NCI-H2107 (cell line): ENCODE data around the gene ARHGEF7.

ENCODE experiments used
- DNase-seq: peaks from one replicate; lab custom pipeline; 2025; lab: John Stamatoyannopoulos, UW

Gene ARHGEF7

DNA sequence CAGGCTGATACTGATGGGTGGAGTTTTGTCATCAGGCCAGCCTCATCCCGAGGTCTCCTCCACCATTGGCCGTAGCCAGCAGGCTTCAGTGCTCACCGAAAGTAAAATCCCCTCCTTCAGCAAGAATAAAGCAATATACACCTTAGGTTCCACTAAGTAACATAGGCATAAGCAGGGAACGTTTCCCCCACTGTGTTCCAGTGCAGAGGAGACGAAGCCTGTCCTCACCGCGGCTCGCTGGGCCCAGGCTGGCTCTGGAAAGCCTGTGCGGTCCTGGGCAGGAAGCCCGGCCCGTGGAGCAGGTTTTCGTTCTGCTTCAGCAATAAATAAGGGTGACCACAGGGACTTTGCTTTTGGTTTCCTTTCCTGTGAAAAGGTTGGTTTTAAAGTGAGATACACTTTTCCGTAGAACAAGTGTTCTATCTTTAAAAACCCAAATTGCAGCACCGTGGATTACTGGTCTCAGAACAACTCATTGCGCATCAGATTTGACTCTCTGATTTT lies 189.0 kb downstream of the ARHGEF7 start:
- no peak for DNase-seq

GRCh38 chr13:111304603-111305289 lies 189.6 kb downstream of the ARHGEF7 start:
- DNase-seq: no peak

- no peak for DNase-seq
Measured at GRCh38 chr13:111312944-111313590, 198.0 kb downstream of the ARHGEF7 start.

- DNase-seq: no peak
Measured at GRCh38 chr13:111313911-111314425, 198.9 kb downstream of the ARHGEF7 start.

- DNase-seq: no peak
Measured at GRCh38 chr13:111314852-111315251, 199.7 kb downstream of the ARHGEF7 start.

DNA sequence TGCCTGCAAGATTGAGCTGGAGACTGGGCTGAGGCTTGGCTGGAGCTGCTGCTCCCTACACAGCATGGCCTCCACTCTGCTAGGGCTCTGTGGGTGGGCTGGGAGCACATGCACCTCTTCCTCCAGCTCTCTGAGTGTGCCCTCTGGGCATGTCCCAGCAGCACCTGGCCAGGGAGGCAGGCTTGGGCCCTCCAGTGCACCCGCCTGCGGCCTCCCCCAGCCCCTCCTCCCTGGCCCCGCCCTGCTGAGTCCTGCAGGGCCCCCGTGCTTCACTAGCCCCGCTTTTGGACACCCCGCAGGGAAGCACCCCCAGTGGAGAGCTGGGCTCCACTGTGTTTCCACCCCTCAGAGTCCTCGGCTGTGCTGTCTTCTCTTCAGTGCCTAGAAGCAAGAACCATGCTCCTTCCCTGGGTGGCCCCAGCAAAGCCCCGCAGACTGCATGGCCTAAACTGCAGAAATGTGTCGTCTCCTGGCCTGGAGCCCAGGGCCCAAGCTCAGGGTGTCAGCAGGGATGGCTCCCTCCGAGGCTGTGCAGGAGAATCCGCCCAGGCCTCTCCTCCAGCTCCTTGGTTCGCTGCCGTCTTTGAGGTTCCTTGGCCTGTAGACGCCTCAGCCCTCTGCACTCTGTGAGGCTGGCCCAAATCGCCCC lies 200.4 kb downstream of the ARHGEF7 start:
- no peak for DNase-seq

- no peak for DNase-seq
Measured at GRCh38 chr13:111316161-111316730, 201.1 kb downstream of the ARHGEF7 start.

DNA sequence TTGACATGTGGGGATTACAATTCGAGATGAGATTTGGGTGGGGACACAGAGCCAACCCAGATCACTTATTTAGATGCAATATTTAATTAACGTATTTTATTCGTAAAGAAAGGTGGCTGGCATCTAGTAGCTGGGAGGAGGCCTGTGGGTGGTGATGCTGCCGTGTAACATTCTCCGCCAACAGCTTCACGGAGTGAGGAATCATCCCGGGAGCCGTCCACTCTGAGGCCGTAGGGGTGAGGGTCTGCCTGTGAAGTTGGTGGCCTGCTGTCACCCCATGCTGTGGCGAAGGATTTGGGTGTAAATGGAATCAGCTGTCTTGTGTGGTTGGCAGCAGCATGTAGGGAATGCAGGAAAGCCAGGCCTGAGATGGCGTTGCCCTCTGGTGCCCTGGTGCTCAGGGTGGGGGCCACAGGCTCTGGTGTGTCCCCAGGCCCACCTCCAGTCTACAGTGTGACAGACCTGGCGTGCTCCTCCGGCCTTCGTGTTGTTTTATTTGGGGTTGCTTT lies 202.0 kb downstream of the ARHGEF7 start:
- no peak for DNase-seq

DNA sequence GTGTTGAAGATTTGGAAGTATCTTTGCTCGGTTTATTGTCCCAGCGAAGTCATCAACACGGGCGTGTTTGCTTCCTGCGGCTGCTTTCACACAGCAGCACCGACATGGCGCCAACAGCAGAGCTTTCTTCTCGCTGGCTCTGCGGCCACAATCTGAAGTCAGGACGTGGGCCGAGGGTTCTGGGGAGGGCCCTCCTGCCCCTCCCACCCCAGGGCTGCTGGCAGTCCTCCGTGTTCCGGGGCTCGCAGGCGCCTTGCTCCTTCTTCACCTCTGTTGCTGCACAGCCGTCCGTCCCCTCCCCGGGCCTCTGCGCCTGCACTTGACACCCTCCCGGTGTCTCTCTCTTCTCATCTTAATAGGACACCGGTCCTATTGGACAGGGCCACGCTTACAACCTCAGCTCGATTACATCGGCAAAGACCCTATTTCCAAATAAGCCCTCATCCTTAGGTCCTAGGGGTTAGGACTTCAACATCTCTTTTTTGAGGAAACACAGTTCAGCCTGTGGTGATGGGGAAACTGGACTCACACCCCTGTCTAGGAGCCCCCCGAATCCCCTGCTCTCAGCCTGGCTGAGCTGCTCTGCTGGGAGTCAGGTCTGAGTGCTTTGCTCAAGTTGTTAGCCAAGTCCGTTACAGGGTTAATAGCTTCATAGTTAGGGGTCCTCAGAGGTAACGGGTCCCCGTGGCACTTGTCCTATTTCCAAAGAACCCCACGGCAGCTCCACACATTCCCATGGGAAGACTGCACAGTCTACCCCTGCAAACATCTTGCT lies 202.6 kb downstream of the ARHGEF7 start:
- DNase-seq: no peak

DNA sequence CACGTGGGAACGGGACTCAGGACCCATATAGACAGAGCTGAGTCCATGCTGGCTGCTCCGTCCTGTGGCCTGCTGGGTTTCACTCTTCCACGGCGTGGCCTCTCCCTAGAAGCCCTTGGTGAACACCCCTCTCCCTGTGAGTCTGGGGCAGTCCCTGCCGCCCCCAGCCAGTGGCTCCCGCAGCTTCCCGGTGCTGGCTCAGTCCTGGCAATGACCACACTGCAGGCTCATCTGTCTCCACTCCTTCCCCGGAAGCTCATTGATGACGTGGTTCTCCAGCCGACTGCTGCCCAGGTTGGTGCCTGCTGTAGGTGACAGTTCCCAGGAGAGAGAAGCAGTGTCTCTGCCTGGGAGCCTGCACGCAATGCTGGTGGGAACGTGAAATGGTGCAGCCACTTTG lies 203.3 kb downstream of the ARHGEF7 start:
- DNase-seq: no peak

GRCh38 chr13:111319521-111319920 lies 204.4 kb downstream of the ARHGEF7 start:
- DNase-seq: no peak

GRCh38 chr13:111319998-111320911 lies 205.1 kb downstream of the ARHGEF7 start, which contains the start of gene TEX29:
TSS of gene TEX29 (plus strand) at chr13:111320642. CDS start at chr13:111320891, 249 bp downstream.
- no peak for DNase-seq

GRCh38 chr13:111322001-111322915 lies 207.1 kb downstream of the ARHGEF7 start:
- DNase-seq: no peak

GRCh38 chr13:111322916-111323331 lies 207.8 kb downstream of the ARHGEF7 start:
- DNase-seq: no peak

DNA sequence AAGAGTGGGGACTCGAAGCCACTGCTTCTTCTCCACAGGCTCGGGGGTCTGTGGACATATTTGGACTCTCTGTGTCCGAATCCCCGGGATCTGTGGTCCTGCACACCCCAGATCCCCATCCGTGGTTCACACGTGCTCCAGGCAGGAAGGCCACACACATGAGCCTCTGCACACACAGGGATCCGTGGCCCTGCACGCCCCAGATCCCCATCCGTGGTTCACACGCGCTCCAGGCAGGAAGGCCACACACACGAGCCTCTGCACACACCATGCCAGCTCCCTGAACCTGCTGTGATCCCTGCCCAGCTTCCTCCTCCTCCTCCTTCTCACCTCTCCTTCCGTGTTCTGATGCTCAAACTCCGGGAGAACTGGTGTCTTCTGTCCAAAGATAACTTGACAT lies 208.4 kb downstream of the ARHGEF7 start:
- no peak for DNase-seq

DNA sequence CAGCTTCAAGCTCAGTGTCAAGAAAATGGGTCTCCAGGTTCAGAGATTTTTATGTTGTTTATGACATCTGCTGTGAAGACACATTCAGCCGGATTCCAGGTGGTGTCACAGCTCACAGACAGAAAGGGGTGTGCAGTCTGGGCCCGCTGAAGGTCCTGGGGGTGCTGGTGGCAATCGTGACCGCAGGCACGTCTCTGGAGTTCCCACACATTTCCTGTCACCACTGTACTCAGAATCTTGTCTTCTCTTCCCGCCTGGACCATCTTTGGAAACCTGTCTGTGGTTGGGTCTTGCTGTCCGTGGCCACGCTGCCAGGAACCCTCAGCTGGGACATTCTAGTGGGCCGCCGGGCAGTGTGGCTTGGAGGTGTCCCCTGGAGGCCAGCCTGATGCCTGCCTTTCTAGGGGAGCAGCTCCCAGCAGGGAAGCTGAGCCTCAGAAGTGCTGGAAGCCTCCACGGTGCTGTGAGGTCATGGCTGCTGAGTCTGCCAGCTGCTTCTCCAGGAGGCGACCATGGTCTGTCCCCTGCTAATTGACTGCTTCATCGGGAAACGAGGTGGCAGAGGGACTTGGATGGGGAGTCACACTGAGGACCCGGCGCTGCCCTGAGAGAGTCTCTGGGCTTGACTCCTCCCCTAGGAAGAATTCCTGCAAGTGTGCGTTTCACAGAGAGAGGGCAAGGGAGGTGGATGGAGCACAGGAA lies 209.0 kb downstream of the ARHGEF7 start:
- DNase-seq: no peak

GRCh38 chr13:111324736-111325135 lies 209.6 kb downstream of the ARHGEF7 start:
- no peak for DNase-seq

DNA sequence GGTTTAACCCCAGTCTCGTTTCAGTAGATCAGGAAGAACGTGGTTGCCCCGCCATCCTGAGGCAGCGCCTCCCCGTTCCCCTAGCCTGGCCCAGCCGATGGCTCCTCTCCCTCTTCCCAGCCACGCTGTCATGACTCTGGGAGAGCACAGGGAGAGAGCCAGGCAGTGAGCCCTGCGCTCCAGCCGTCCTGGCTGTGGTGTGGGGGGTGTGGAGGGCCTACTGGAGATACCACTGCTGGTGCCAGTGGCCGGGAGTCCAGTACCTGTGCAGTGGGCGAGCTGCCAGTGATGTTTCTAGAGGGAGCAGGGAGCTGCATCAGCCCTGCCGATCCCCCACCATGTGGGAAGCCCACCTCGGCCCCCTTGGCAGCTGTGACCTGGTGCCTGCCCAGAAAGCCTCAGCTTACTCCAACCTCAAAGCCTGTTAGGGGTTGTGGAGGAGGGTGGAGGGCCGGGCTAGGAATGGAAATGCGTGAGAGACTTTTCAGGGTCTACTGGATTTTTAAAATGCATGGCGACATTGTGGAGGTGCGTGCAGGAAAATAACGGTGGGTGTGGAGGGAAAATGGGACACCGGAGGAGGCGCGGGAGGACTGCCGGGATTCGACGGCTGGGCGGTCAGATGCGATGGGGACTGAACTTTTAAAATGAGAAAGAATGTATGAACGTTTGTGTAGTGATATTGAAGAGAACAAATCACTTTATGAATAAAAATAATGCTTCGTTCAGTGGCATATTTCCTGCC lies 210.2 kb downstream of the ARHGEF7 start:
- DNase-seq: no peak
